GM21737 (cell line): ENCODE measurements around the gene PHLDA2.

Experiments
- ATAC-seq: cut with Tn5 transposase; IDR thresholded peaks from one replicate; pipeline ENCODE4 v1.9.1; 2021; ENCODE audit warnings: mild to moderate bottlenecking, moderate library complexity; ENCODE audit not compliant: unreplicated experiment

Gene PHLDA2

DNA sequence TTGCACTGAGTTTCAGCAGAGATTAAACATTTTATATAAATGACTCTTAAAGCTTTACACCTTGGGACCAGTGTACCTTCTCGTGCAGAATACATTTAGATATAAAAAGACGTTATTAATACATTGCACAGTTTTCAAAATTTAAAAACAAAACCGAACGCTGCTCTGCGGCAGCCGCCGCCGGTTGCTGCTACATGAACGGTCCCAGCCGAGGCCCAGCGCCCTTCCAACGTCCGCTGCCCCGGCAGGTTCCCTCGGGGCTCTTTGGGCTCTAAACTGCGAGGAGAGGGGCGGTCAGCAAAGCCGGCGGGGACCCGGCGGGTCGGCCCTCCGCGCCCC is 45.6 kb downstream of the PHLDA2 start:
- ATAC-seq, result no peak

- ATAC-seq, result no peak
Measured at GRCh38 chr11:2882396-2883110, 46.7 kb downstream of the PHLDA2 start.

- ATAC-seq, result no peak
Measured at GRCh38 chr11:2881981-2882375, 47.2 kb downstream of the PHLDA2 start.

- no peak for ATAC-seq
Measured at GRCh38 chr11:2881076-2881980, 47.9 kb downstream of the PHLDA2 start.

GRCh38 chr11:2880646-2881045 is 48.6 kb downstream of the PHLDA2 start:
- ATAC-seq, result no peak

DNA sequence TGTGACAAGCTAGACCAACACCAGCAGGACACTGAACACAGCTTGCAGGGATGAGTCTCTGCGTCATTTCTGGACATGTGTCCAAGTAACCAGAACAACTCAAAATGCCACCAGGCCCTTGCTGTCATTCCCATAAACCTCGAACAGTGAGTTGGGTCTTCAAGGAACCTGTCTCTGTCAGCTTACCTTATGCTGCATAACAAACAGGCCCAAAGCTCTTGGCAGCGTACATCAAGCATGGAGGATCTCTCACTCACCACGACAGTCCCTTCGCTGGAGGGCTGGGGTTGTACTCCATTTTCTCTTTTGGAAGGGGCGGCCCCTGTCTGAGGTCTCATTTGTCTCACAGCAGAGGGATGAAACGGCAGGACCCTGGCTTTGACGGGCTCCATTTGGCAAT is 50.4 kb downstream of the PHLDA2 start:
- ATAC-seq, result no peak
